ENCODE measurements around the gene PRDX6.

DNA sequence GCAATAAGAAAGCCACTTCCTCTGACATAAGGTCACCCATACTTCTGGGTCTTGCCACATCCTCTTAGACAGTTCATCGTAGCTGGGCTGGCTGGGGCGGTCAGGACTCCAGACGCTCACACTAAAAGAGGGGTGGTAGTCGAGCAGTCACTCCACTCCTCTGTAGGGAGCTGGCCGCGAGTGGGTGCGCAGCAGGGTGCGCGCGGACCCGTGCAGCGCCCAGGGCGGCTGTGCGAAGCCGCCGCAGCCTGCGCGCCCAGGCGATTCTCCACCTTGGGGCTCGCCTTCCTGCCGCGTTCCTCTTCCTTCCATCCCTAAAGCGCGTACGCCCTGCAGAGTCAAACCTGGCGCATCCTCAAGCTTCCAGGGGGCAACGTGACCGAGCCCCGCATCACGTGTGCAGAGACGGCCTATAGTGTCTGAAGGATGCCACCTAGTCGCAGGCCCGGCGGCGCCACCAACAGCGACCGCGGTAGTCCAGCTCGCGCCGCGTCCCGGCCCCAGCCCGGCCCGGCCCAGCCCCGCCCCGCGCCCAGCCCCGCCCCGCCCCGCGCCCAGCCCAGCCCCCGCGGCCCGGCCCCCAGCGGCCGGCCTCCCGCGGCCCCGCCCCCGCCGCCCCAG is 360 bp upstream of the PRDX6 start:
- TF ChIP-seq, protein P1, sequence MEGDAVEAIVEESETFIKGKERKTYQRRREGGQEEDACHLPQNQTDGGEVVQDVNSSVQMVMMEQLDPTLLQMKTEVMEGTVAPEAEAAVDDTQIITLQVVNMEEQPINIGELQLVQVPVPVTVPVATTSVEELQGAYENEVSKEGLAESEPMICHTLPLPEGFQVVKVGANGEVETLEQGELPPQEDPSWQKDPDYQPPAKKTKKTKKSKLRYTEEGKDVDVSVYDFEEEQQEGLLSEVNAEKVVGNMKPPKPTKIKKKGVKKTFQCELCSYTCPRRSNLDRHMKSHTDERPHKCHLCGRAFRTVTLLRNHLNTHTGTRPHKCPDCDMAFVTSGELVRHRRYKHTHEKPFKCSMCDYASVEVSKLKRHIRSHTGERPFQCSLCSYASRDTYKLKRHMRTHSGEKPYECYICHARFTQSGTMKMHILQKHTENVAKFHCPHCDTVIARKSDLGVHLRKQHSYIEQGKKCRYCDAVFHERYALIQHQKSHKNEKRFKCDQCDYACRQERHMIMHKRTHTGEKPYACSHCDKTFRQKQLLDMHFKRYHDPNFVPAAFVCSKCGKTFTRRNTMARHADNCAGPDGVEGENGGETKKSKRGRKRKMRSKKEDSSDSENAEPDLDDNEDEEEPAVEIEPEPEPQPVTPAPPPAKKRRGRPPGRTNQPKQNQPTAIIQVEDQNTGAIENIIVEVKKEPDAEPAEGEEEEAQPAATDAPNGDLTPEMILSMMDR (conservative IDR thresholded peaks at IDR 0.05; ENCODE audit: low read length), result no peak
- TF ChIP-seq EZH2phosphoT487 (IDR thresholded peaks at IDR 0.05; ENCODE audit: borderline replicate concordance, low read depth, low read length), result no peak

Measured in OCI-LY7 (cell line).